Mammary epithelial cell (primary cell): ENCODE results near the gene BRAF.

Experiments used
- CTCF ChIP-seq, 2 donors: IDR thresholded peaks in 1 of 2; conservative IDR thresholded peaks in 1 of 2; 2 replicates each; pipeline ENCODE4 v1.5.1; 2011 to 2012; ENCODE audit warnings: inconsistent platforms in 2 of 2, low read length in 2 of 2, mild to moderate bottlenecking in 2 of 2, control low read depth in 1 of 2, low read depth in 1 of 2; ENCODE audit not compliant: insufficient read depth in 1 of 2; ENCODE audit errors: extremely low read depth in 1 of 2
- EZH2 ChIP-seq: IDR thresholded peaks from 2 replicates; pipeline ENCODE4 v1.6.1; 2012; ENCODE audit warnings: low read length, inconsistent platforms, borderline replicate concordance

GRCh38 chr7:140681766-140682165 is 243.0 kb downstream of the BRAF start:
- TF ChIP-seq CTCF (conservative IDR thresholded peaks at IDR 0.05 in 1 of 2, IDR thresholded peaks at IDR 0.05 in 1 of 2; ENCODE audit: extremely low read depth in 1 of 2, insufficient read depth in 1 of 2, low read depth in 1 of 2, low read length in 2 of 2) (no peak), EZH2 (no peak)
